ENCODE results near the gene MAPK1IP1L.
"Not testable (repeated sequence)": the region's sequence is repeated elsewhere in the genome, so short reads cannot be mapped to it uniquely, and the experiment has no call there.

Gene MAPK1IP1L

GRCh38 chr14:55057919-55058318 is 6.5 kb downstream of the MAPK1IP1L start:
- H3K9me3 ChIP-seq (ENCODE audit: insufficient read depth, low read depth, low read length) = no peaks in the 10 kb centered on the region
- H3K27me3 ChIP-seq (ENCODE audit: insufficient read depth, low read length) = no peaks in the 10 kb centered on the region
- H3K9ac ChIP-seq (ENCODE audit: low read depth, low read length) = no peak overlapping the region
- peaks cover 6% of the 10 kb centered on the region; the same call in 1 of the 2 replicates for H3K4me1 ChIP-seq (ENCODE audit: insufficient read depth, low read length)
- no peak overlapping the region for H3K27ac ChIP-seq (ENCODE audit: low read length)
- peaks cover 66% of the 10 kb centered on the region for H3K36me3 ChIP-seq (ENCODE audit: insufficient read depth, low read depth, low read length)
- no peak overlapping the region for H3K4me3 ChIP-seq (ENCODE audit: low read length)

DNA sequence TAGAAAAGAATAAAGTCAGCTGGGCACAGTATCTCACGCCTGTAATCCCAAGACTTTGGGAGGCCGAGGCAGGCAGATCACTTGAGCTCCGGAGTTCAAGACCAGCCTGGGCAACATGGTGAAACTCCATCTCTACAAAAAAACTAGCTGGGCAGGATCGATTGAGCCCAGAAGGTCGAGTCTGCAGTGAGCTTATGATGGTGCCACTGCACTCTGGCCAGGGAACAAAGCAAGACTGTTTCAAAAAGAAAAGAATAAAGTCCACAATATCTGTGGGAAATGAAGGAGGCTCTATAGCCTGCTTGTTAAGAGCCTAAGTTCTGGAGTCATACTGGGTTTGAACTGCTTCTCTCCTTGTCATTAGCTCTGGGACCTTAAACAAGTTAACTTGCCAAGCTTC is 7.9 kb downstream of the MAPK1IP1L start:
- peaks cover 68% of the 10 kb centered on the region for H3K36me3 ChIP-seq (ENCODE audit: insufficient read depth, low read depth, low read length)
- no peaks in the 10 kb centered on the region for H3K27me3 ChIP-seq (ENCODE audit: insufficient read depth, low read length)
- H3K27ac ChIP-seq (ENCODE audit: low read length) = no peak overlapping the region
- no peaks in the 10 kb centered on the region for H3K4me1 ChIP-seq (ENCODE audit: insufficient read depth, low read length)
- no peak overlapping the region for H3K4me3 ChIP-seq (ENCODE audit: low read length)
- no peaks in the 10 kb centered on the region for H3K9me3 ChIP-seq (ENCODE audit: insufficient read depth, low read depth, low read length)
- no peak overlapping the region for H3K9ac ChIP-seq (ENCODE audit: low read depth, low read length)

DNA sequence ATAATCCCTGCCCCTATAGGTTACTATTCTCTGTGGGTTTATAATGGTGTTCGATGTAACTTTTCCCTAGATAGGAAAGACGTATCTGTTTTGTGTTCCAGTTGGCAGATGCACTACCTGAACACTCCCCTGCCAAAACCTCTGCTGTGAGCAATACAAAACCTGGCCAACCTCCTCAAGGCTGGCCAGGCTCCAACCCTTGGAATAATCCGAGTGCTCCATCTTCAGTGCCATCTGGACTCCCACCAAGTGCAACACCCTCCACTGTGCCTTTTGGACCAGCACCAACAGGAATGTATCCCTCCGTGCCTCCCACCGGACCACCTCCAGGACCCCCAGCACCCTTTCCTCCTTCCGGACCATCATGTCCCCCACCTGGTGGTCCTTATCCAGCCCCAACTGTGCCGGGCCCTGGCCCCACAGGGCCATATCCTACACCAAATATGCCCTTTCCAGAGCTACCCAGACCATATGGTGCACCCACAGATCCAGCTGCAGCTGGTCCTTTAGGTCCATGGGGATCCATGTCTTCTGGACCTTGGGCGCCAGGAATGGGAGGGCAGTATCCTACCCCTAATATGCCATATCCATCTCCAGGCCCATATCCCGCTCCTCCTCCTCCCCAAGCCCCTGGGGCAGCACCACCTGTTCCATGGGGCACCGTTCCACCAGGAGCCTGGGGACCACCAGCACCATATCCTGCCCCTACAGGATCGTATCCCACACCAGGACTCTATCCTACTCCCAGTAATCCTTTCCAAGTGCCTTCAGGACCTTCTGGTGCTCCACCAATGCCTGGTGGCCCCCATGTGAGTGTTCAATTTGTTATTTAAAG is 11.3 kb downstream of the MAPK1IP1L start:
- Histone ChIP-seq H3K27me3 (ENCODE audit: insufficient read depth, low read length) (no peaks in the 10 kb centered on the region), H3K9me3 (ENCODE audit: insufficient read depth, low read depth, low read length) (no peaks in the 10 kb centered on the region), H3K36me3 (ENCODE audit: insufficient read depth, low read depth, low read length) (peaks cover 78% of the 10 kb centered on the region), H3K27ac (ENCODE audit: low read length) (no peak overlapping the region), H3K4me1 (ENCODE audit: insufficient read depth, low read length) (no peaks in the 10 kb centered on the region), H3K9ac (ENCODE audit: low read depth, low read length) (no peak overlapping the region), H3K4me3 (ENCODE audit: low read length) (no peak overlapping the region)

DNA sequence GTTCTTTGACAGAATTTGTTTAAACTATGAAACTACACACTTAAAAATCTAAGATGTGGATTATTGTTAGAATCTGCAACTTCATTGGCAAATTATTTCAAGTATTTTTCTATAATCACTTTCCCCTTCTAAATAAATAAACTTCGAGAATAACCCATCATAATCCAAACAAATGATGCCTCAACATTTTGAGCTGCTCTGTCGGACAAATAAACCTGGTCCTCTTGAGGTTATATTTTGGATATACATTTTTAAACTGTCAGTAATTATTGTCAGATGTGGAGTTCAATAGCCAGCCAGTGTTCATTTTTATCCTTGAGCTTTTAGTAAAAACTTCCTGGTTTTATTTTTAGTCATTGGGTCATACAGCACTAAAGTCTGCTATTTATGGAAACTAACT is 13.4 kb downstream of the MAPK1IP1L start:
- not testable (repeated sequence) for H3K27me3 ChIP-seq (ENCODE audit: insufficient read depth, low read length); H3K9ac ChIP-seq (ENCODE audit: low read depth, low read length); H3K9me3 ChIP-seq (ENCODE audit: insufficient read depth, low read depth, low read length); H3K4me3 ChIP-seq (ENCODE audit: low read length); H3K27ac ChIP-seq (ENCODE audit: low read length); H3K4me1 ChIP-seq (ENCODE audit: insufficient read depth, low read length)
- peaks cover 62% of the 10 kb centered on the region for H3K36me3 ChIP-seq (ENCODE audit: insufficient read depth, low read depth, low read length)

GRCh38 chr14:55065411-55065810 is 14.0 kb downstream of the MAPK1IP1L start:
- H3K27ac ChIP-seq (ENCODE audit: low read length) = no peak overlapping the region
- no peaks in the 10 kb centered on the region for H3K27me3 ChIP-seq (ENCODE audit: insufficient read depth, low read length)
- peaks cover 62% of the 10 kb centered on the region for H3K36me3 ChIP-seq (ENCODE audit: insufficient read depth, low read depth, low read length)
- H3K9me3 ChIP-seq (ENCODE audit: insufficient read depth, low read depth, low read length) = no peaks in the 10 kb centered on the region
- no peak overlapping the region for H3K4me3 ChIP-seq (ENCODE audit: low read length)
- no peak overlapping the region for H3K9ac ChIP-seq (ENCODE audit: low read depth, low read length)
- H3K4me1 ChIP-seq (ENCODE audit: insufficient read depth, low read length) = no peaks in the 10 kb centered on the region

GRCh38 chr14:55066223-55066622 is 14.8 kb downstream of the MAPK1IP1L start:
- H3K36me3 ChIP-seq (ENCODE audit: insufficient read depth, low read depth, low read length) = peaks cover 60% of the 10 kb centered on the region
- H3K27me3 ChIP-seq (ENCODE audit: insufficient read depth, low read length) = no peaks in the 10 kb centered on the region
- no peaks in the 10 kb centered on the region for H3K9me3 ChIP-seq (ENCODE audit: insufficient read depth, low read depth, low read length)
- no peak overlapping the region for H3K4me3 ChIP-seq (ENCODE audit: low read length)
- no peak overlapping the region for H3K9ac ChIP-seq (ENCODE audit: low read depth, low read length)
- H3K27ac ChIP-seq (ENCODE audit: low read length) = no peak overlapping the region
- no peaks in the 10 kb centered on the region for H3K4me1 ChIP-seq (ENCODE audit: insufficient read depth, low read length)

DNA sequence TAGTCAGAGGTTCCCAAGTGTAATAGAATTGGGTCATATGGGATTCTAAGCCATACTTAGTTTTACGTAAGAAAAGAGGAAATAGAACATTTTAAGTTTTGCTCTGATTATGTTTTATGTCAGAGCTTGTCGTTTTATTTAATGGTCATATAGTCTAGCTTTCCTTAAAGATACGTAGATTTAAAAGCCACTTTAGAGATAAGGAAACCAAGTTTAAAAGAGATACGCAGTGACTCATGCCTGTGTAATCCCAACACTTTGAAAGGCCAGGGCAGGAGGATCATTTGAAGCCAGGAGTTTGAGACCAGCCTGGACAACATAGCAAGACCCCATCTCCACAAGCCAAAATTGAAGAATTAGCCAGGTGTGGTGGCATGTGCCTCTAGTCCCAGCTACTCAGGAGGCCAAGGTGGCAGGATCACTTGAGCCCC is 19.5 kb downstream of the MAPK1IP1L start:
- Histone ChIP-seq H3K9ac (ENCODE audit: low read depth, low read length) (no peak overlapping the region), H3K27ac (ENCODE audit: low read length) (no peak overlapping the region), H3K4me3 (ENCODE audit: low read length) (no peak overlapping the region), H3K9me3 (ENCODE audit: insufficient read depth, low read depth, low read length) (no peaks in the 10 kb centered on the region), H3K36me3 (ENCODE audit: insufficient read depth, low read depth, low read length) (peaks cover 13% of the 10 kb centered on the region), H3K4me1 (ENCODE audit: insufficient read depth, low read length) (no peaks in the 10 kb centered on the region; the same call in 1 of the 2 replicates), H3K27me3 (ENCODE audit: insufficient read depth, low read length) (no peaks in the 10 kb centered on the region)

GRCh38 chr14:55071870-55072640 is 20.6 kb downstream of the MAPK1IP1L start:
- H3K9me3 ChIP-seq (ENCODE audit: insufficient read depth, low read depth, low read length) = no peaks in the 10 kb centered on the region
- H3K4me1 ChIP-seq (ENCODE audit: insufficient read depth, low read length) = no peaks in the 10 kb centered on the region; the same call in 1 of the 2 replicates
- H3K27ac ChIP-seq (ENCODE audit: low read length) = peak overlapping the region; percentile 32
- H3K27me3 ChIP-seq (ENCODE audit: insufficient read depth, low read length) = no peaks in the 10 kb centered on the region
- H3K4me3 ChIP-seq (ENCODE audit: low read length) = no peak overlapping the region
- H3K9ac ChIP-seq (ENCODE audit: low read depth, low read length) = no peak overlapping the region
- peaks cover 5% of the 10 kb centered on the region; the same call in 1 of the 2 replicates for H3K36me3 ChIP-seq (ENCODE audit: insufficient read depth, low read depth, low read length)

DNA sequence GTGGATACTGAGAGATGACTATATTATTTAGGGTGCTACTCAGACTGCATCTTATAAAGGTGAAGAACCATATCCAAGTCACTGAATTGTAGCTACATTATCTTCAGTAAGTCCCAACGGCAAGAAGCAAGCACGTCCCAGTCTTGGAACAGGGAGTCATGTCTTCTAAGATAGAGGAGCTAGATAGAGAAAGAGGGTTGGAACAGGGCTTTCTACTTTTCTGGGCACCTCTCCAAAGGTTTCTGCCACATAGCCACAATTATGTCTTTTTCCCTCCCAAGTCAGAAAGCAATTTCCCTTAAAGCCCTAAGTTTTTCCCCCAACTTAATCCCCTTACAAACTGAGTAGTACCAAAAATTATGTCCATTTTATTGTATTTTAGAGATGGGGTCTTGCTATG is 22.4 kb downstream of the MAPK1IP1L start:
- Histone ChIP-seq H3K9ac (ENCODE audit: low read depth, low read length) (no peak overlapping the region), H3K9me3 (ENCODE audit: insufficient read depth, low read depth, low read length) (no peaks in the 10 kb centered on the region), H3K4me3 (ENCODE audit: low read length) (no peak overlapping the region), H3K36me3 (ENCODE audit: insufficient read depth, low read depth, low read length) (no peaks in the 10 kb centered on the region), H3K4me1 (ENCODE audit: insufficient read depth, low read length) (no peaks in the 10 kb centered on the region; the same call in 1 of the 2 replicates), H3K27me3 (ENCODE audit: insufficient read depth, low read length) (no peaks in the 10 kb centered on the region), H3K27ac (ENCODE audit: low read length) (no peak overlapping the region)

DNA sequence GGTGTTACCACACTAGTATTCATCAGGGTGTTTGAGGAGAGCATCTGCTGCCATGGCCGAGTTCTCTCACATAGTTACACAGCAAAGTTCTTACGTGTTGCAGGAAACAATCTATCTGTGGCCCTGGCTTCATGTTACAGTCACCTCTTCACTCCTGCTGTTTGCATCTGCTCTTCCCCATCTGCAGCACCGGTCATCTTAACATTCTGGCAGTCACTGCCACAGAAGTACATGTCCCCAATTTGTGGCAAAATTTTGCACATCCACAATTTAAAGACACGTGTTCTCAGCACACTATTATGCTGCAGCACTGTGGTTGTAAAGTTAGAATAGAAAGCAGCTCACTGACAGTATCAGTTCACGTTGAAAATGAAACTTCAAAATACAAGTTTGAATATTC is 23.2 kb downstream of the MAPK1IP1L start:
- Histone ChIP-seq H3K9ac (ENCODE audit: low read depth, low read length) (peak overlapping the region; percentile 1; the same call in 1 of the 2 replicates), H3K27ac (ENCODE audit: low read length) (no peak overlapping the region), H3K27me3 (ENCODE audit: insufficient read depth, low read length) (no peaks in the 10 kb centered on the region), H3K36me3 (ENCODE audit: insufficient read depth, low read depth, low read length) (no peaks in the 10 kb centered on the region), H3K4me3 (ENCODE audit: low read length) (no peak overlapping the region), H3K4me1 (ENCODE audit: insufficient read depth, low read length) (no peaks in the 10 kb centered on the region; the same call in 1 of the 2 replicates), H3K9me3 (ENCODE audit: insufficient read depth, low read depth, low read length) (no peaks in the 10 kb centered on the region)

DNA sequence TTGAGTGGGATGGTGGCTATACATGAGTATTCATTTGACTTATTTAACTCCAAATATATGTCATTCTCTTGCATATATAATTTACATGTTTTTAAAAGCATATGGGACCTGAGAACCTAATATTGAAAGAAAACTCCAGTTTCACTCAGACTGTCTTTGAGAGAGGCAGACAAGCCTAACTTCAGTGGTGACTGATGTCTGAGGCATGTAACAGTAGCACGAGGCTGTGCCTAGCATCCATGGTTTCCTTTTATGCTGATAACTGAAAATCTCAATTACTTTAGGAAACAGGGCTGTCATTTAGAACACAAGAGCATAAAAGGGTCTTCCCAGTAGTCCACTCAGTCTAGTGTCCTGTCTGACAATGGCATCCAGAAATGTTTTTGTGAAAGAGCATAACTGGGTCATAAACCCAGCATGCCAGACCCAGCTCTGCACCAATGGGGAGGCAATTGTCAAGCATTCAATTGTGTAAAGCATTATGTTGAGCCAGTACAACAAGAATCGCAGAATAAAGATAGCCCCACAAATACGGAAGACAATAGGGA is 24.3 kb downstream of the MAPK1IP1L start:
- Histone ChIP-seq H3K27me3 (ENCODE audit: insufficient read depth, low read length) (no peaks in the 10 kb centered on the region), H3K9ac (ENCODE audit: low read depth, low read length) (no peak overlapping the region), H3K27ac (ENCODE audit: low read length) (no peak overlapping the region), H3K4me1 (ENCODE audit: insufficient read depth, low read length) (no peaks in the 10 kb centered on the region; the same call in 1 of the 2 replicates), H3K4me3 (ENCODE audit: low read length) (no peak overlapping the region), H3K9me3 (ENCODE audit: insufficient read depth, low read depth, low read length) (no peaks in the 10 kb centered on the region), H3K36me3 (ENCODE audit: insufficient read depth, low read depth, low read length) (no peaks in the 10 kb centered on the region)
